GM23248 (cell line): ENCODE data around the gene TEX54.

Source experiments
- EZH2 ChIP-seq: fragments of 200-600 bp; sonication (generic); IDR thresholded peaks from 2 replicates; pipeline ENCODE4 v1.6.1; 2018; ENCODE audit warnings: antibody characterized with exemption, mild to moderate bottlenecking; ENCODE audit not compliant: insufficient read depth, poor library complexity, severe bottlenecking
- EZH2phosphoT487 ChIP-seq: fragments of 200-600 bp; sonication (generic); IDR thresholded peaks from 2 replicates; pipeline ENCODE4 v1.6.1; 2018; ENCODE audit warnings: antibody characterized with exemption, moderate library complexity, mild to moderate bottlenecking, low read depth; ENCODE audit not compliant: insufficient read depth

GRCh38 chr11:62842171-62842741 is 9.6 kb upstream of the TEX54 start:
- TF ChIP-seq EZH2phosphoT487 (no peak), EZH2 (no peak)
